ENCODE data around the gene ATP8A1.

ATP8A1 gene

GRCh38 chr4:42640613-42641012, 16.3 kb downstream of the ATP8A1 start:
- H3K27ac ChIP-seq (ENCODE audit: low read depth, low read length): no peak overlapping the region
- H3K4me1 ChIP-seq (ENCODE audit: control insufficient read depth in 1 of 2, insufficient read depth in 2 of 2, low read length in 2 of 2): peaks cover 23 to 39% of the 10 kb centered on the region in 2 donors
- H3K4me3 ChIP-seq (ENCODE audit: low read depth in 1 of 2, low read length in 2 of 2): no peak overlapping the region

GRCh38 chr4:42638993-42639392, 17.9 kb downstream of the ATP8A1 start:
- H3K36me3 ChIP-seq (ENCODE audit: control insufficient read depth in 1 of 2, insufficient read depth in 2 of 2, low read length in 2 of 2): no peaks in the 10 kb centered on the region
- no peak overlapping the region for H3K4me3 ChIP-seq (ENCODE audit: low read depth in 1 of 2, low read length in 2 of 2)
- no peak overlapping the region for H3K9ac ChIP-seq (ENCODE audit: low read depth in 1 of 2, low read length in 2 of 2)
- no peaks in the 10 kb centered on the region for H3K27me3 ChIP-seq (ENCODE audit: control insufficient read depth in 1 of 2, insufficient read depth in 2 of 2, low read length in 2 of 2)
- peaks cover 23 to 39% of the 10 kb centered on the region in 2 donors for H3K4me1 ChIP-seq (ENCODE audit: control insufficient read depth in 1 of 2, insufficient read depth in 2 of 2, low read length in 2 of 2)
- H3K9me3 ChIP-seq (ENCODE audit: control insufficient read depth in 1 of 2, low read length in 2 of 2): no peaks in the 10 kb centered on the region
- no peak overlapping the region for H3K27ac ChIP-seq (ENCODE audit: low read depth, low read length)

More at GRCh38 chr4:42640613-42641012, 16.3 kb downstream of the ATP8A1 start:
- Histone ChIP-seq H3K9me3 (ENCODE audit: control insufficient read depth in 1 of 2, low read length in 2 of 2) (no peaks in the 10 kb centered on the region), H3K9ac (ENCODE audit: low read depth in 1 of 2, low read length in 2 of 2) (no peak overlapping the region), H3K36me3 (ENCODE audit: control insufficient read depth in 1 of 2, insufficient read depth in 2 of 2, low read length in 2 of 2) (no peaks in the 10 kb centered on the region), H3K27me3 (ENCODE audit: control insufficient read depth in 1 of 2, insufficient read depth in 2 of 2, low read length in 2 of 2) (no peaks in the 10 kb centered on the region)

- no peaks in the 10 kb centered on the region for H3K36me3 ChIP-seq (ENCODE audit: control insufficient read depth in 1 of 2, insufficient read depth in 2 of 2, low read length in 2 of 2)
- peaks cover 23 to 39% of the 10 kb centered on the region in 2 donors for H3K4me1 ChIP-seq (ENCODE audit: control insufficient read depth in 1 of 2, insufficient read depth in 2 of 2, low read length in 2 of 2)
Measured at GRCh38 chr4:42638321-42638720, 18.6 kb downstream of the ATP8A1 start.

GRCh38 chr4:42637867-42638266, 19.0 kb downstream of the ATP8A1 start:
- Histone ChIP-seq H3K4me1 (ENCODE audit: control insufficient read depth in 1 of 2, insufficient read depth in 2 of 2, low read length in 2 of 2) (peaks cover 23 to 39% of the 10 kb centered on the region in 2 donors), H3K27ac (ENCODE audit: low read depth, low read length) (no peak overlapping the region), H3K36me3 (ENCODE audit: control insufficient read depth in 1 of 2, insufficient read depth in 2 of 2, low read length in 2 of 2) (no peaks in the 10 kb centered on the region), H3K9me3 (ENCODE audit: control insufficient read depth in 1 of 2, low read length in 2 of 2) (no peaks in the 10 kb centered on the region), H3K4me3 (ENCODE audit: low read depth in 1 of 2, low read length in 2 of 2) (no peak overlapping the region), H3K9ac (ENCODE audit: low read depth in 1 of 2, low read length in 2 of 2) (no peak overlapping the region), H3K27me3 (ENCODE audit: control insufficient read depth in 1 of 2, insufficient read depth in 2 of 2, low read length in 2 of 2) (no peaks in the 10 kb centered on the region)

More at GRCh38 chr4:42638321-42638720, 18.6 kb downstream of the ATP8A1 start:
- no peak overlapping the region for H3K27ac ChIP-seq (ENCODE audit: low read depth, low read length)
- H3K4me3 ChIP-seq (ENCODE audit: low read depth in 1 of 2, low read length in 2 of 2): no peak overlapping the region
- no peak overlapping the region for H3K9ac ChIP-seq (ENCODE audit: low read depth in 1 of 2, low read length in 2 of 2)
- no peaks in the 10 kb centered on the region for H3K27me3 ChIP-seq (ENCODE audit: control insufficient read depth in 1 of 2, insufficient read depth in 2 of 2, low read length in 2 of 2)
- no peaks in the 10 kb centered on the region for H3K9me3 ChIP-seq (ENCODE audit: control insufficient read depth in 1 of 2, low read length in 2 of 2)

GRCh38 chr4:42637104-42637503, 19.8 kb downstream of the ATP8A1 start:
- Histone ChIP-seq H3K36me3 (ENCODE audit: control insufficient read depth in 1 of 2, insufficient read depth in 2 of 2, low read length in 2 of 2) (no peaks in the 10 kb centered on the region), H3K9me3 (ENCODE audit: control insufficient read depth in 1 of 2, low read length in 2 of 2) (no peaks in the 10 kb centered on the region), H3K4me1 (ENCODE audit: control insufficient read depth in 1 of 2, insufficient read depth in 2 of 2, low read length in 2 of 2) (peaks cover 20 to 33% of the 10 kb centered on the region in 2 donors), H3K27me3 (ENCODE audit: control insufficient read depth in 1 of 2, insufficient read depth in 2 of 2, low read length in 2 of 2) (no peaks in the 10 kb centered on the region), H3K4me3 (ENCODE audit: low read depth in 1 of 2, low read length in 2 of 2) (no peak overlapping the region), H3K27ac (ENCODE audit: low read depth, low read length) (no peak overlapping the region), H3K9ac (ENCODE audit: low read depth in 1 of 2, low read length in 2 of 2) (no peak overlapping the region)

- Histone ChIP-seq H3K9ac (ENCODE audit: low read depth in 1 of 2, low read length in 2 of 2) (no peak overlapping the region), H3K4me1 (ENCODE audit: control insufficient read depth in 1 of 2, insufficient read depth in 2 of 2, low read length in 2 of 2) (peaks cover 18 to 28% of the 10 kb centered on the region in 2 donors), H3K4me3 (ENCODE audit: low read depth in 1 of 2, low read length in 2 of 2) (no peak overlapping the region), H3K27ac (ENCODE audit: low read depth, low read length) (no peak overlapping the region), H3K9me3 (ENCODE audit: control insufficient read depth in 1 of 2, low read length in 2 of 2) (no peaks in the 10 kb centered on the region), H3K27me3 (ENCODE audit: control insufficient read depth in 1 of 2, insufficient read depth in 2 of 2, low read length in 2 of 2) (no peaks in the 10 kb centered on the region), H3K36me3 (ENCODE audit: control insufficient read depth in 1 of 2, insufficient read depth in 2 of 2, low read length in 2 of 2) (no peaks in the 10 kb centered on the region)
Measured at GRCh38 chr4:42636645-42636949, 20.3 kb downstream of the ATP8A1 start.

- peaks cover 3 to 12% of the 10 kb centered on the region in 2 donors for H3K4me1 ChIP-seq (ENCODE audit: control insufficient read depth in 1 of 2, insufficient read depth in 2 of 2, low read length in 2 of 2)
- no peak overlapping the region for H3K9ac ChIP-seq (ENCODE audit: low read depth in 1 of 2, low read length in 2 of 2)
- H3K27me3 ChIP-seq (ENCODE audit: control insufficient read depth in 1 of 2, insufficient read depth in 2 of 2, low read length in 2 of 2): no peaks in the 10 kb centered on the region
- H3K9me3 ChIP-seq (ENCODE audit: control insufficient read depth in 1 of 2, low read length in 2 of 2): no peaks in the 10 kb centered on the region
- no peak overlapping the region for H3K4me3 ChIP-seq (ENCODE audit: low read depth in 1 of 2, low read length in 2 of 2)
- H3K27ac ChIP-seq (ENCODE audit: low read depth, low read length): no peak overlapping the region
- no peaks in the 10 kb centered on the region for H3K36me3 ChIP-seq (ENCODE audit: control insufficient read depth in 1 of 2, insufficient read depth in 2 of 2, low read length in 2 of 2)
Measured at GRCh38 chr4:42633605-42634388, 23.1 kb downstream of the ATP8A1 start.

- H3K4me3 ChIP-seq (ENCODE audit: low read depth in 1 of 2, low read length in 2 of 2): no peak overlapping the region
- no peak overlapping the region for H3K9ac ChIP-seq (ENCODE audit: low read depth in 1 of 2, low read length in 2 of 2)
- H3K36me3 ChIP-seq (ENCODE audit: control insufficient read depth in 1 of 2, insufficient read depth in 2 of 2, low read length in 2 of 2): no peaks in the 10 kb centered on the region
- H3K27ac ChIP-seq (ENCODE audit: low read depth, low read length): no peak overlapping the region
- H3K4me1 ChIP-seq (ENCODE audit: control insufficient read depth in 1 of 2, insufficient read depth in 2 of 2, low read length in 2 of 2): peaks cover 5 to 13% of the 10 kb centered on the region in 2 donors
- H3K27me3 ChIP-seq (ENCODE audit: control insufficient read depth in 1 of 2, insufficient read depth in 2 of 2, low read length in 2 of 2): no peaks in the 10 kb centered on the region
- H3K9me3 ChIP-seq (ENCODE audit: control insufficient read depth in 1 of 2, low read length in 2 of 2): no peaks in the 10 kb centered on the region
Measured at GRCh38 chr4:42632653-42633382, 24.1 kb downstream of the ATP8A1 start.

GRCh38 chr4:42630908-42631307, 26.0 kb downstream of the ATP8A1 start:
- Histone ChIP-seq H3K4me3 (ENCODE audit: low read depth in 1 of 2, low read length in 2 of 2) (no peak overlapping the region), H3K27ac (ENCODE audit: low read depth, low read length) (no peak overlapping the region), H3K27me3 (ENCODE audit: control insufficient read depth in 1 of 2, insufficient read depth in 2 of 2, low read length in 2 of 2) (no peaks in the 10 kb centered on the region), H3K9ac (ENCODE audit: low read depth in 1 of 2, low read length in 2 of 2) (no peak overlapping the region), H3K36me3 (ENCODE audit: control insufficient read depth in 1 of 2, insufficient read depth in 2 of 2, low read length in 2 of 2) (no peaks in the 10 kb centered on the region), H3K9me3 (ENCODE audit: control insufficient read depth in 1 of 2, low read length in 2 of 2) (no peaks in the 10 kb centered on the region), H3K4me1 (ENCODE audit: control insufficient read depth in 1 of 2, insufficient read depth in 2 of 2, low read length in 2 of 2) (peaks cover 5 to 13% of the 10 kb centered on the region in 2 donors)

- H3K27ac ChIP-seq (ENCODE audit: low read depth, low read length): no peak overlapping the region
- H3K4me1 ChIP-seq (ENCODE audit: control insufficient read depth in 1 of 2, insufficient read depth in 2 of 2, low read length in 2 of 2): peaks cover 8 to 17% of the 10 kb centered on the region in 2 donors
- no peaks in the 10 kb centered on the region for H3K9me3 ChIP-seq (ENCODE audit: control insufficient read depth in 1 of 2, low read length in 2 of 2)
- no peak overlapping the region for H3K9ac ChIP-seq (ENCODE audit: low read depth in 1 of 2, low read length in 2 of 2)
- no peak overlapping the region for H3K4me3 ChIP-seq (ENCODE audit: low read depth in 1 of 2, low read length in 2 of 2)
- H3K36me3 ChIP-seq (ENCODE audit: control insufficient read depth in 1 of 2, insufficient read depth in 2 of 2, low read length in 2 of 2): no peaks in the 10 kb centered on the region
- H3K27me3 ChIP-seq (ENCODE audit: control insufficient read depth in 1 of 2, insufficient read depth in 2 of 2, low read length in 2 of 2): no peaks in the 10 kb centered on the region
Measured at GRCh38 chr4:42628740-42629139, 28.2 kb downstream of the ATP8A1 start.

All from duodenal mucosa (tissue), 2 donors.